Measurements from ENCODE around the gene SYT17. TPM values are rescaled to one million over a fixed set of nuclear protein-coding genes. Genes with fewer than 3 reads are reported as not detected.

Gene SYT17
- total RNA-seq, 1 donor from 2014 or later = not detected

DNA sequence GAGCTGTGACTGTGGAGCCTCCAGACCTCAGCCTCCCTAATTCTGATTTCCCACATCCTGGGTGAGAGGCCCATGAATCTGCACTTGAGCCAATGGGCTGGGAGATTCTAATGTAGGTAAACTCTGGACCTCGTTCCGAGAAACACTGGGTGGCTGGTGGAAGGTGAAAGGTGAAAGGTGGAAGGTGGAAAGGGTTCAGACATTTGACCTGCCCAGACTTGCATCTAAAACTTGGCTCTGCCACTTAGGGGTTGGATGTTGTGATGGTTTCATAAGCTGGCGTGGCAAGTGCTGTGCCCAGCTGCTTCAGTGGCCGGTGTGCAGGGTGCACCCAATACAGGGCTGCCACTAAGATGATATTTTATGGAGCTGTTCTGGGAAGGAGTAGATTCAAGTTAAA lies 24.8 kb downstream of the SYT17 start:
- H3K9me3 Mint-ChIP-seq (ENCODE audit: unreplicated experiment) = peaks cover under 1% of the 10 kb centered on the region
- no peak overlapping the region for H3K27ac Mint-ChIP-seq (ENCODE audit: unreplicated experiment)
- DNase-seq (ENCODE audit: extremely low spot score, unreplicated experiment) = no peak
- TF ChIP-seq, protein P1, sequence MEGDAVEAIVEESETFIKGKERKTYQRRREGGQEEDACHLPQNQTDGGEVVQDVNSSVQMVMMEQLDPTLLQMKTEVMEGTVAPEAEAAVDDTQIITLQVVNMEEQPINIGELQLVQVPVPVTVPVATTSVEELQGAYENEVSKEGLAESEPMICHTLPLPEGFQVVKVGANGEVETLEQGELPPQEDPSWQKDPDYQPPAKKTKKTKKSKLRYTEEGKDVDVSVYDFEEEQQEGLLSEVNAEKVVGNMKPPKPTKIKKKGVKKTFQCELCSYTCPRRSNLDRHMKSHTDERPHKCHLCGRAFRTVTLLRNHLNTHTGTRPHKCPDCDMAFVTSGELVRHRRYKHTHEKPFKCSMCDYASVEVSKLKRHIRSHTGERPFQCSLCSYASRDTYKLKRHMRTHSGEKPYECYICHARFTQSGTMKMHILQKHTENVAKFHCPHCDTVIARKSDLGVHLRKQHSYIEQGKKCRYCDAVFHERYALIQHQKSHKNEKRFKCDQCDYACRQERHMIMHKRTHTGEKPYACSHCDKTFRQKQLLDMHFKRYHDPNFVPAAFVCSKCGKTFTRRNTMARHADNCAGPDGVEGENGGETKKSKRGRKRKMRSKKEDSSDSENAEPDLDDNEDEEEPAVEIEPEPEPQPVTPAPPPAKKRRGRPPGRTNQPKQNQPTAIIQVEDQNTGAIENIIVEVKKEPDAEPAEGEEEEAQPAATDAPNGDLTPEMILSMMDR (IDR thresholded peaks at IDR 0.05) = no peak
- no peaks in the 10 kb centered on the region for H3K27me3 Mint-ChIP-seq (ENCODE audit: unreplicated experiment)
- H3K4me3 Mint-ChIP-seq (ENCODE audit: unreplicated experiment) = no peak overlapping the region
- H3K4me1 Mint-ChIP-seq (ENCODE audit: unreplicated experiment) = peaks cover 4% of the 10 kb centered on the region
- H3K36me3 Mint-ChIP-seq (ENCODE audit: unreplicated experiment) = no peaks in the 10 kb centered on the region

GRCh38 chr16:19196871-19197270 lies 28.8 kb downstream of the SYT17 start:
- no peaks in the 10 kb centered on the region for H3K4me1 Mint-ChIP-seq (ENCODE audit: unreplicated experiment)
- H3K27me3 Mint-ChIP-seq (ENCODE audit: unreplicated experiment) = no peaks in the 10 kb centered on the region
- H3K27ac Mint-ChIP-seq (ENCODE audit: unreplicated experiment) = no peak overlapping the region
- no peaks in the 10 kb centered on the region for H3K36me3 Mint-ChIP-seq (ENCODE audit: unreplicated experiment)
- no peak overlapping the region for H3K4me3 Mint-ChIP-seq (ENCODE audit: unreplicated experiment)
- DNase-seq (ENCODE audit: extremely low spot score, unreplicated experiment) = no peak
- TF ChIP-seq, protein P1 (IDR thresholded peaks at IDR 0.05) = no peak
- H3K9me3 Mint-ChIP-seq (ENCODE audit: unreplicated experiment) = peaks cover 4% of the 10 kb centered on the region

DNA sequence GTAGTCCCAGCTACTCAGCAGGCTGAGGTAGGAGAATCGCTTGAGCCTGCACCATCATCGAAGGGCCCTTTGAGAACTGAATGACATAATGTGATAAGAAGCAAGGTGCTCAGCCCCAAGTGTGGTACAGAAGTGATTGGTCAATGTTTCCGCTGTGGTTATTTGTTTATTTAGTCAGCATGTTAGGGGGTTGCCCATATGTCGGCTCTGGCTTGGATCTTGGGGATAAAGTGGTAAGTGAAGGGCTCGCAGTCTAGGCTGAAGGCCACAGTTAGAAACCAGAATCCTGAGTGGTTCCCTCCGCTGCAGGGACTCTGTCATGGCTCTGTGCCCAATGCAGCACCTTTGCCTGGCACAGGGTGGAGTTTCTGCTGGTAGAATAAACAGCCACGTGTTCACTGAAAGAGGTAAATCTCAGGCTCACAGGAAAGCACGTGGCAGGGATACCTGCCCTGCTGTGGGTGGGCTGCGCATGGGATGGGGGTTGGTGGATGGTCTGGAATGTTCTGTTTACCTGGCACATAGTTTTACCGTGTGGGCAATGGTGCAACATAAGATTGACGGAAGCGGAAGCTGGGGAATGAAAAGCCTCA lies 35.4 kb downstream of the SYT17 start:
- no peaks in the 10 kb centered on the region for H3K27me3 Mint-ChIP-seq (ENCODE audit: unreplicated experiment)
- H3K4me3 Mint-ChIP-seq (ENCODE audit: unreplicated experiment) = no peak overlapping the region
- H3K9me3 Mint-ChIP-seq (ENCODE audit: unreplicated experiment) = peaks cover 4% of the 10 kb centered on the region
- DNase-seq (ENCODE audit: extremely low spot score, unreplicated experiment) = no peak
- no peak overlapping the region for H3K27ac Mint-ChIP-seq (ENCODE audit: unreplicated experiment)
- H3K4me1 Mint-ChIP-seq (ENCODE audit: unreplicated experiment) = no peaks in the 10 kb centered on the region
- TF ChIP-seq, protein P1 (IDR thresholded peaks at IDR 0.05) = no peak
- no peaks in the 10 kb centered on the region for H3K36me3 Mint-ChIP-seq (ENCODE audit: unreplicated experiment)

- H3K4me3 Mint-ChIP-seq (ENCODE audit: unreplicated experiment) = no peak overlapping the region
- no peaks in the 10 kb centered on the region for H3K4me1 Mint-ChIP-seq (ENCODE audit: unreplicated experiment)
- DNase-seq (ENCODE audit: extremely low spot score, unreplicated experiment) = no peak
- TF ChIP-seq, protein P1 (IDR thresholded peaks at IDR 0.05) = no peak
- H3K27ac Mint-ChIP-seq (ENCODE audit: unreplicated experiment) = no peak overlapping the region
- no peaks in the 10 kb centered on the region for H3K36me3 Mint-ChIP-seq (ENCODE audit: unreplicated experiment)
- peaks cover 3% of the 10 kb centered on the region for H3K27me3 Mint-ChIP-seq (ENCODE audit: unreplicated experiment)
- no peaks in the 10 kb centered on the region for H3K9me3 Mint-ChIP-seq (ENCODE audit: unreplicated experiment)
Measured at GRCh38 chr16:19210280-19210924, 42.4 kb downstream of the SYT17 start.

- no peaks in the 10 kb centered on the region for H3K4me1 Mint-ChIP-seq (ENCODE audit: unreplicated experiment)
- H3K27me3 Mint-ChIP-seq (ENCODE audit: unreplicated experiment) = peaks cover 3% of the 10 kb centered on the region
- H3K4me3 Mint-ChIP-seq (ENCODE audit: unreplicated experiment) = no peak overlapping the region
- DNase-seq (ENCODE audit: extremely low spot score, unreplicated experiment) = peak; percentile 62
- H3K36me3 Mint-ChIP-seq (ENCODE audit: unreplicated experiment) = no peaks in the 10 kb centered on the region
- no peaks in the 10 kb centered on the region for H3K9me3 Mint-ChIP-seq (ENCODE audit: unreplicated experiment)
- H3K27ac Mint-ChIP-seq (ENCODE audit: unreplicated experiment) = no peak overlapping the region
- TF ChIP-seq, protein P1 (IDR thresholded peaks at IDR 0.05) = no peak
Measured at GRCh38 chr16:19210968-19211367, 42.9 kb downstream of the SYT17 start.

All from osteocyte (in vitro differentiated cells).